Activated CD8-positive, alpha-beta memory T cell treated with anti-CD3 and anti-CD28 coated beads for 36 hours (primary cell): Measurements from ENCODE around the gene HHAT. TPM values are rescaled to one million over a fixed set of nuclear protein-coding genes. Genes with fewer than 3 reads are reported as not detected.
"Not testable (repeated sequence)": the region's sequence is repeated elsewhere in the genome, so short reads cannot be mapped to it uniquely, and the experiment has no call there.

Experiments used
- CTCF ChIA-PET: fragments of 350-600 bp; sonication (Branson Sonifier 250); formaldehyde crosslinking; loops from one replicate; lab custom pipeline; 2021; ENCODE audit warnings: antibody characterized with exemption; lab: Charles Lee
- POLR2A ChIA-PET: fragments of 350-600 bp; sonication (Branson Sonifier 250); formaldehyde crosslinking; loops from one replicate; lab custom pipeline; 2021; ENCODE audit warnings: antibody characterized with exemption; lab: Charles Lee
- total RNA-seq, 2 experiments: library from RNA; stranded (reverse); gene quantifications; one replicate each; pipeline ENCODE4 v1.2.3, GENCODE V29; 2021

The HHAT gene
- total RNA-seq, 2 experiments from 2014 or later: 0.82 to 1.5 TPM

- CTCF ChIA-PET: no interaction called here
- POLR2A ChIA-PET: no interaction called here
Measured at GRCh38 chr1:210633636-210634035, 304.9 kb downstream of the HHAT start.

DNA sequence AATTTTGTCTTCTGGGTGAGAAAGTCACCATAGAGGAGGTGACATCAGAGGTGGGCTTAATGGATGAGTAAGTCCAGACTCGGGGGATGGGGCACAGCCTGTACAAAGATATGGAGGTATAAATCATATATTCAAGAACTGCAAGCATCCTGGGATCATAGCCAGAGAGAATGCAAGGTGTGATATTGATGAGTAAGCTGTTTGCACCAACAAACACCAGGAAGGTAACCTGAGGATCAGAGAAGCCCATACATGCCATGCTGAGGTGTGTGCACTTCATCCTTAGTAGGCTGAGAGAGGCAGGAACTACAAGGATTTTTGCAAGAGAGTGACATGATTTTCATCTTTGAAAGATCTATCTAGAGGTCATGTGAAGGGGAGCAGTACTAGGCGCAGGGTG is 306.4 kb downstream of the HHAT start:
- CTCF ChIA-PET: no interaction called here
- POLR2A ChIA-PET: no interaction called here

- POLR2A ChIA-PET: no interaction called here
- CTCF ChIA-PET: no interaction called here
Measured at GRCh38 chr1:210641582-210641981, 312.9 kb downstream of the HHAT start.

GRCh38 chr1:210645582-210646257 is 317.0 kb downstream of the HHAT start:
- CTCF ChIA-PET: no interaction called here
- POLR2A ChIA-PET: no interaction called here

GRCh38 chr1:210646258-210646616 is 317.5 kb downstream of the HHAT start:
- ChIA-PET POLR2A (no interaction called here), CTCF (no interaction called here)

DNA sequence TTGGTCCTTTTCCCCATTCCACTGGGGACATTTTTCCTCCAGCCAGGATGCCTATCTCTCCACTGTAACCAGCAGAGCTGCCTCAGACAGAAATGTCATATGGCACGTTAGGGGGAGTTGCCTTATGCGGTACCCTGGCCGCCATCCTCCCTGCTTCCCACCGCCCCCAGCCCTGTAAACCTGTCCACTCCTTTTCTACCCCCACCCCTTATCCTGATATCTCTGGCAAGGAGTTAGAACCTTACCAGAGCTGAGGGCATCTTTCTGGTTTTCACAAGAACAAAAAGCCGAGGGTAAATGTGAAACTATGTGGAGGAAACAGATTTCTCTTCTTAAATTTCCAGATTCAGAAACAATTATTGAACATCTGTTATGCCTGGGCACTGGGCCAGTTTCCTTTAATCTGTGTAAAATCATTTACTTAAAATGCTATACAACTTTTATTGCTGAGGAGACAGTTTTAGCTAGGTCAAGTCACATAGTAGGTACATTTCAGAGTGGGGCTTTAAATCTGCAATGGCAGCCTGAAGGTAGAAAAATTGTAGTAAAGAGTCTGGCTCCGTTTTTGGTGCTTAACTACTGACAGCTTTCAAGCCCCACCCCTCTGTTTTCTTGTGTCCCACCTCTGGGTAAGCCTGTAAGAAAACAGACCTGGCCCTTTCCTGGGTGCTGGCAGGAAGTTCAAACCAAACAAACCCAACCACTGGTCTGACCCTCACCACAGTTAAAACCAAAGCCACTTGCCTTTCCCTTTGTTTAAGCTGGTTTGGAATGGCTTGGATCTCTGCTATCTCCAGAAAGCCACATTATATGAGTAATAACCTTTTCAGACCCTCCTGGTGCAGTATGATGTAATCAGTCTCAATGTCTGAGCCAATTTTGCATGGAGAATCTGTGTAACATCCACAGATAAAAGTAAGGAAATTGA is 319.0 kb downstream of the HHAT start:
- POLR2A ChIA-PET: no interaction called here
- CTCF ChIA-PET: no interaction called here

GRCh38 chr1:210648588-210649269 is 320.0 kb downstream of the HHAT start:
- ChIA-PET POLR2A (no interaction called here), CTCF (no interaction called here)

DNA sequence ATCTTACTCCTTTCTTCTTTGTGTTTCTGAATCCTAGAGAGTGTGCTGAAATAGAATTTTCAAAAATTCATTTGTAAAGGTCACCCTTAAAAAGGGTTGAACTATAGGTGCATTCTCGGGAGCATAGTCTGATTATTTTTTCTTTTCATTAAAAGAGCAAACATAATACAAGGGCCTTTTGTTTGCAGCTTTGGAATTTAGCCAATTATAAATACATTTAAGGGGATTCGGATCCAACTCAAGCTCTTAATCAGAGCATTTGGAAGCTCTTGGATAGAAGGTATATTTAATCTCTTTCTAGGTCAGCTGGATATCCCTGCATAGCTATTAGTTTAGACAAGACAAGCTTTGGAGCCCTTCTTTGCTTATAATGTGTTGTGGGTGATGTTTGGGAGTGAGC is 321.7 kb downstream of the HHAT start:
- CTCF ChIA-PET: no interaction called here
- POLR2A ChIA-PET: no interaction called here

DNA sequence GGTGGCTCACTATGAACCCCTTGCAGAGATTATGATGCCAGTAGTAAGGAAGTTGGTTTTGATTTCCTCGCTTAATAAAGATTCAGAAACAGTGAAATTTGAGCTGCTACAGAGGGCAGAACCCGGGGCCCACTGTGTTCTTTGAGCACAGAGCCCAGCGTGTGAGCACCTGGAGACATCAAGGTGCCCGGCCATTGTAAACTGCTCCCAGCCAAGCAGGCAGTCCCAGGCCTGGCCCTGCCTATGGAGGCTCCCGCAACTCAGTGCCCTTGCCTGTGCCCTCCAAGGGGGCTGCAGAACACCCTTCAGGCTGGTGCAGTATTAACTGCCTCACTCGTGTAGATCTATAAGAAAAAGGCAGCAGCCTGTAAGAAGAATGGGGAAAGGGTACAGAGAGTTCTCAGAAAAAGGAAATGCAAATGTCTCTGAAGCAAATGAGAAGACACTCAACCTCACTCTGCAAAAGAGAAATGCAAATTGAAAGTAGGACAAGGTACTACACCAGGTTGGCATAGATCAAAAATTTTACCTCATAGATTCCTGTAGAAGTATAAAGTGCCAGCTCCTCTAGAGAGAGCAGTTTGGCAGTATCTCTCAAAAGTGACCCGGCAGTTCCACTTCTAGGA is 323.7 kb downstream of the HHAT start:
- POLR2A ChIA-PET: interaction anchor here (0.6 kb wide), 1 partner anchor 845 kb away, joined by 4 read pairs; no protein-coding TSS in a partner anchor
- CTCF ChIA-PET: no interaction called here

DNA sequence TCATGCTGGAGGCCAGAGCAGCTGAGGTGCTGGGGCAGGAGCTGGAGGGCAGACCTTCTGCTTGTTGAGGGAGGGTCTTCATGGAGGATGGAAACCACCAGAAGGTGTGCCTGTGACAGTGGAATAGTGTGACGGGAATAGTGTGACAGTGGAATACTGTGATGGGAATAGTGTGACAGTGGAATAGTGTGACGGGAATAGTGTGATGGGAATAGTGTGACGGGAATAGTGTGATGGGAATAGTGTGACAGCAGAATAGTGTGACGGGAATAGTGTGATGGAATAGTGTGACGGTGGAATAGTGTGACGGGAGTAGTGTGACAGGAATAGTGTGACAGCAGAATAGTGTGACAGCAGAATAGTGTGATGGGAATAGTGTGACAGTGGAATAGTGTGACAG is 325.1 kb downstream of the HHAT start:
- ChIA-PET CTCF (interaction anchor here (0.8 kb wide), 1 partner anchor 254 kb away, joined by 3 read pairs; no protein-coding TSS in a partner anchor), POLR2A (no interaction called here)

GRCh38 chr1:210654176-210654981 is 325.7 kb downstream of the HHAT start:
- POLR2A ChIA-PET: no interaction called here
- CTCF ChIA-PET: interaction anchor here (1.2 kb wide), 1 partner anchor 480 kb away, joined by 3 read pairs; the partner anchor contains the start of gene KCNH1

GRCh38 chr1:210655511-210655910 is 326.8 kb downstream of the HHAT start:
- ChIA-PET CTCF (no interaction called here), POLR2A (no interaction called here)

GRCh38 chr1:210657806-210658205 is 329.1 kb downstream of the HHAT start:
- ChIA-PET POLR2A (no interaction called here), CTCF (no interaction called here)

- CTCF ChIA-PET, POLR2A ChIA-PET: not testable (repeated sequence)
Measured at GRCh38 chr1:210661520-210661919, 332.8 kb downstream of the HHAT start.

- CTCF ChIA-PET: no interaction called here
Measured at GRCh38 chr1:210662291-210663050, 333.8 kb downstream of the HHAT start.

DNA sequence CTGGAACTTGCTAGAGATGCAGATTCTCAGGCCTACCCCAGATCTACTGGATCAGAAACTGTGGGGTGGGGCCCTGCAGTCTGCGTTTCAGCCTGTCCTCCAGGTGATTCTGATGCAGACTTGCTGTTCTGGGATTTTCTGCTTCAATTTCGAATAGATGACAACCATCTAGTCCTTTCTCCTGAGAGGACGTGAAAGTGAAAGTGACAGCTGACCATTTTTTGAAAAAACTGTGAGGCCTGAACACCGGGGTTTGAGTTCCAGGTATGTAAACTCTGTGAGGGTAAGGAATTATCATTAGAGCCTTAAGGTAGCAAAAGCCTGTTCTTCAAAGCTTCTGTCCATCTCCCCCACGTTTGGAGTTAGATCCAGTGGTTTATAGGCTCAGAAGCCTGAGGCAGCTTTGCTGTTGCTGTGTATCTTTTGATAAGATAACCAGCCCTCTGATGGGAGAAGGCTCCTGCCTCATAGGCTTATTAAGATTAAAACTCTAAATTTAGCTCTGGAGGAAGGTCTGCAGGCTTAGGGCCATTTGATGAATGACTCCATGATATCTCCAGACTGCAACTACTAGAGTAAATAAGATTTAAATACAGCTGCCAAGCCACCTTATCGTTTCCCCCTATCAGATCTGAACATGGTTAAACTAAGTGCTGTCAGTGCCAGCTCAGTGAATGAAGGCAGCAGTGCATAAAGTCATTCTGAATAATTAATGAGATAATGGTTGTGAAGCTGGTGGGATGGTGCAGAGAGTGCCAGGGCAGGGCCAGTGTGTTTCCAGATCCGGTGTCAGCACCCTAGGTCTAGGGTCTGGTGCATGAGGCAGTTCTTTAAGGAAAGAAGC is 335.2 kb downstream of the HHAT start:
- ChIA-PET CTCF (no interaction called here), POLR2A (no interaction called here)

More at GRCh38 chr1:210662291-210663050, 333.8 kb downstream of the HHAT start:
- POLR2A ChIA-PET: no interaction called here

GRCh38 chr1:210669951-210670350 is 341.2 kb downstream of the HHAT start:
- CTCF ChIA-PET: no interaction called here

More at GRCh38 chr1:210669951-210670350, 341.2 kb downstream of the HHAT start:
- POLR2A ChIA-PET: no interaction called here
